Tibial nerve (tissue), 3 donors: ENCODE results near the gene SUSD3.

Source experiments
- POLR2A ChIP-seq, 2 donors: fragments of 450-650 bp; IDR thresholded peaks; one replicate each; pipeline ENCODE4 v1.6.1; 2017; ENCODE audit warnings: antibody characterized with exemption in 2 of 2, mild to moderate bottlenecking in 2 of 2, moderate library complexity in 2 of 2
- TF ChIP-seq, protein P1 (sequence below), 5 experiments: fragments of 200-600 bp in 3 of 5; fragments of 450-650 bp in 2 of 5; sonication (generic) in 3 of 5; IDR thresholded peaks; one replicate each; pipeline ENCODE4 v1.5.1; 2016 to 2019; ENCODE audit warnings: antibody characterized with exemption in 5 of 5, mild to moderate bottlenecking in 3 of 5, moderate library complexity in 2 of 5

- no peak for TF ChIP-seq POLR2A (IDR thresholded peaks at IDR 0.05)
- TF ChIP-seq, protein P1, sequence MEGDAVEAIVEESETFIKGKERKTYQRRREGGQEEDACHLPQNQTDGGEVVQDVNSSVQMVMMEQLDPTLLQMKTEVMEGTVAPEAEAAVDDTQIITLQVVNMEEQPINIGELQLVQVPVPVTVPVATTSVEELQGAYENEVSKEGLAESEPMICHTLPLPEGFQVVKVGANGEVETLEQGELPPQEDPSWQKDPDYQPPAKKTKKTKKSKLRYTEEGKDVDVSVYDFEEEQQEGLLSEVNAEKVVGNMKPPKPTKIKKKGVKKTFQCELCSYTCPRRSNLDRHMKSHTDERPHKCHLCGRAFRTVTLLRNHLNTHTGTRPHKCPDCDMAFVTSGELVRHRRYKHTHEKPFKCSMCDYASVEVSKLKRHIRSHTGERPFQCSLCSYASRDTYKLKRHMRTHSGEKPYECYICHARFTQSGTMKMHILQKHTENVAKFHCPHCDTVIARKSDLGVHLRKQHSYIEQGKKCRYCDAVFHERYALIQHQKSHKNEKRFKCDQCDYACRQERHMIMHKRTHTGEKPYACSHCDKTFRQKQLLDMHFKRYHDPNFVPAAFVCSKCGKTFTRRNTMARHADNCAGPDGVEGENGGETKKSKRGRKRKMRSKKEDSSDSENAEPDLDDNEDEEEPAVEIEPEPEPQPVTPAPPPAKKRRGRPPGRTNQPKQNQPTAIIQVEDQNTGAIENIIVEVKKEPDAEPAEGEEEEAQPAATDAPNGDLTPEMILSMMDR (IDR thresholded peaks at IDR 0.05), result no peak
These were observed 33.9 kb downstream of the SUSD3 start for GRCh38 chr9:93092251-93092991.
